NCI-H1694 (cell line): Measurements from ENCODE around the gene MRNIP.
A peak's percentile ranks its signal among the peaks of the same experiment; 100 is the strongest.
"Not testable (repeated sequence)": the region's sequence is repeated elsewhere in the genome, so short reads cannot be mapped to it uniquely, and the experiment has no call there.

ENCODE experiments used
- DNase-seq: peaks from one replicate; lab custom pipeline; 2025; lab: John Stamatoyannopoulos, UW

MRNIP gene

GRCh38 chr5:179839328-179840256 lies 19.0 kb downstream of the MRNIP start:
- no peak for DNase-seq

GRCh38 chr5:179837076-179838011 lies 21.3 kb downstream of the MRNIP start:
- no peak for DNase-seq

GRCh38 chr5:179836225-179837019 lies 22.2 kb downstream of the MRNIP start:
- DNase-seq = no peak

GRCh38 chr5:179834871-179835270 lies 23.7 kb downstream of the MRNIP start:
- DNase-seq = not testable (repeated sequence)

GRCh38 chr5:179834120-179834519 lies 24.5 kb downstream of the MRNIP start:
- no peak for DNase-seq

- no peak for DNase-seq
These were observed 24.9 kb downstream of the MRNIP start for GRCh38 chr5:179833709-179834070.

- no peak for DNase-seq
These were observed 25.4 kb downstream of the MRNIP start for GRCh38 chr5:179833056-179833708.

GRCh38 chr5:179832039-179832745 lies 26.4 kb downstream of the MRNIP start:
- no peak for DNase-seq

GRCh38 chr5:179830818-179831468 lies 27.7 kb downstream of the MRNIP start:
- DNase-seq = no peak

GRCh38 chr5:179829732-179830435 lies 28.7 kb downstream of the MRNIP start:
- no peak for DNase-seq

- DNase-seq = no peak
These were observed 29.7 kb downstream of the MRNIP start for GRCh38 chr5:179828756-179829421.

- no peak for DNase-seq
These were observed 30.9 kb downstream of the MRNIP start for GRCh38 chr5:179827680-179828079.

GRCh38 chr5:179825655-179826182 lies 32.9 kb downstream of the MRNIP start:
- DNase-seq = peak; percentile 16

GRCh38 chr5:179824745-179825112 lies 33.9 kb downstream of the MRNIP start:
- no peak for DNase-seq

- no peak for DNase-seq
These were observed 34.5 kb downstream of the MRNIP start for GRCh38 chr5:179823937-179824744.

- no peak for DNase-seq
These were observed 36.1 kb downstream of the MRNIP start for GRCh38 chr5:179822444-179822990.

GRCh38 chr5:179822059-179822432 lies 36.6 kb downstream of the MRNIP start:
- DNase-seq = no peak
